Parathyroid adenoma (tissue), 2 donors: ENCODE data around the gene BDKRB2.

Experiments used
- H2AFZ ChIP-seq: fragments of 300-600 bp; sonication (generic); one replicate; pipeline ENCODE4 v1.7.0; 2017; ENCODE audit warnings: antibody characterized with exemption, mild to moderate bottlenecking
- H3K27ac ChIP-seq: fragments of 300-600 bp; sonication (generic); one replicate; pipeline ENCODE4 v1.7.0; 2017
- H3K27me3 ChIP-seq: fragments of 300-600 bp; sonication (generic); one replicate; pipeline ENCODE4 v1.7.0; 2017; ENCODE audit warnings: low read length; ENCODE audit not compliant: control insufficient read depth, insufficient read depth
- H3K36me3 ChIP-seq: fragments of 300-600 bp; sonication (generic); one replicate; pipeline ENCODE4 v1.7.0; 2017; ENCODE audit warnings: low read length; ENCODE audit not compliant: control insufficient read depth, insufficient read depth
- H3K4me1 ChIP-seq: fragments of 300-600 bp; sonication (generic); one replicate; pipeline ENCODE4 v1.7.0; 2017; ENCODE audit warnings: control low read depth
- H3K4me2 ChIP-seq: fragments of 300-600 bp; sonication (generic); one replicate; pipeline ENCODE4 v1.7.0; 2017; ENCODE audit warnings: low read length
- H3K4me3 ChIP-seq: fragments of 300-600 bp; sonication (generic); one replicate; pipeline ENCODE4 v1.7.0; 2017; ENCODE audit warnings: low read depth, low read length
- H3K79me2 ChIP-seq: fragments of 300-600 bp; sonication (generic); one replicate; pipeline ENCODE4 v1.7.0; 2017; ENCODE audit warnings: control low read depth
- H3K9ac ChIP-seq: fragments of 300-600 bp; sonication (generic); one replicate; pipeline ENCODE4 v1.7.0; 2017; ENCODE audit warnings: mild to moderate bottlenecking
- H3K9me3 ChIP-seq: fragments of 300-600 bp; sonication (generic); one replicate; pipeline ENCODE4 v1.7.0; 2017; ENCODE audit warnings: low read length; ENCODE audit not compliant: control insufficient read depth
- TF ChIP-seq, protein P1 (sequence below): fragments of 300-600 bp; sonication (generic); IDR thresholded peaks from one replicate; pipeline ENCODE4 v1.7.0; 2017; ENCODE audit warnings: antibody characterized with exemption, mild to moderate bottlenecking
- donor health status: primary hyperparathyroidism.

Gene BDKRB2

DNA sequence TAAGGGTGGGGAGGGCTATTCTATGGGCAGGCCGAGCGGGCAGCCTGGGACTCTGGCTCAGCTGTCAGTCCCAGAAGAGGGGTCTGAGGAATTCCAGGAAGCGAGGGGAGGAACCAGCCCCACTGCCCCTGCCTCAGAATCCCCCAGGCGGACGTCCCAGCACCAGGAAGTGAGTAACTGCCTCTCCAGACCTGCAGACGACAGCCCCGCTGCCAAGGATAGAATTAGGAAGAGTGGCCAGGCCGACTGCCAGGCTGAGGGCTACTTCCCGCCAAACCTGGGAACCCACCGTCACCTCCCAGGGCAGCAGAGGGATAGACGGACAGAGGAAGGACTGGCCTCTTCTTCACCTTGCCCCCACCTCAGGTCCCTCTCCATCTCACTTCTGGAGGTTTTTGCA, 6.7 kb upstream of the BDKRB2 start:
- H3K4me1 ChIP-seq: no peaks in the 10 kb centered on the region
- H3K9ac ChIP-seq: no peak overlapping the region
- peak overlapping the region; percentile 40 for H3K27ac ChIP-seq
- no peaks in the 10 kb centered on the region for H3K79me2 ChIP-seq
- no peak overlapping the region for H3K4me2 ChIP-seq
- H3K9me3 ChIP-seq: no peaks in the 10 kb centered on the region
- H3K36me3 ChIP-seq: no peaks in the 10 kb centered on the region
- no peak overlapping the region for H2AFZ ChIP-seq
- no peak overlapping the region for H3K4me3 ChIP-seq
- no peaks in the 10 kb centered on the region for H3K27me3 ChIP-seq
- TF ChIP-seq, protein P1, sequence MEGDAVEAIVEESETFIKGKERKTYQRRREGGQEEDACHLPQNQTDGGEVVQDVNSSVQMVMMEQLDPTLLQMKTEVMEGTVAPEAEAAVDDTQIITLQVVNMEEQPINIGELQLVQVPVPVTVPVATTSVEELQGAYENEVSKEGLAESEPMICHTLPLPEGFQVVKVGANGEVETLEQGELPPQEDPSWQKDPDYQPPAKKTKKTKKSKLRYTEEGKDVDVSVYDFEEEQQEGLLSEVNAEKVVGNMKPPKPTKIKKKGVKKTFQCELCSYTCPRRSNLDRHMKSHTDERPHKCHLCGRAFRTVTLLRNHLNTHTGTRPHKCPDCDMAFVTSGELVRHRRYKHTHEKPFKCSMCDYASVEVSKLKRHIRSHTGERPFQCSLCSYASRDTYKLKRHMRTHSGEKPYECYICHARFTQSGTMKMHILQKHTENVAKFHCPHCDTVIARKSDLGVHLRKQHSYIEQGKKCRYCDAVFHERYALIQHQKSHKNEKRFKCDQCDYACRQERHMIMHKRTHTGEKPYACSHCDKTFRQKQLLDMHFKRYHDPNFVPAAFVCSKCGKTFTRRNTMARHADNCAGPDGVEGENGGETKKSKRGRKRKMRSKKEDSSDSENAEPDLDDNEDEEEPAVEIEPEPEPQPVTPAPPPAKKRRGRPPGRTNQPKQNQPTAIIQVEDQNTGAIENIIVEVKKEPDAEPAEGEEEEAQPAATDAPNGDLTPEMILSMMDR: no peak

DNA sequence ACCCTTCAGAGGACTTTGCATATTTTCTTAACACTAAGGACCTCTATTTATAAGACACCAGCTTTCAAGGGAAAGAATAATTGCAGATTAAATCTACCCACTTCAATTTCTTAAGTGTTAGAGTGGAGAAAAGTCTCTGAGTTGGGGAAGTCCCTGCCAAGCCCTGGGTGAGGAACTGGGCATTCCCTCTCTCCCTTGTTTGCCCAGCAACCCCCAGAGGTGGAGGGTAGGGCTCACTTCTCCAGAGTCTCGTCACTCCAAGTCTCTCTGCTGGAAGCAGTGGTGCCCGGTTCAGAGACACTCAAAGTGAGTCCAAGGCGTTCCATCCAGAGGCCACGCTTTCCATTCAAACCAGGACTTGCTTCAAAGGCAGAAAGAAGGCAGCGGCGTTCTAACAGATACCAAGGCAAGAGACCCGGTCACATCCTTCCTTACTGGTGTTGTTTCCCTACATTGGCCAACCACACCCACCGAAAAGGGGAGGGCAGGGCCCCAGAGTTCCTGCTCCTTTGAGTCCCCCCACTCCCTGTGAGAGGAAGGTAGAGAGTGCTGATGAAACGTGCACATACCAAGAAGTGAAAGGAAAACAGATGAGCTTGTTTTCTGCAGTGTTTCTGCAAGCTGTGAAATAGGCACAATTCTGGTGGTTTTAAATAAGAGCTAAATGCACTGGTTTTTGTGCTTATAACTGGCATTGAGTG, 6.1 kb upstream of the BDKRB2 start:
- H3K79me2 ChIP-seq: no peaks in the 10 kb centered on the region
- no peaks in the 10 kb centered on the region for H3K27me3 ChIP-seq
- no peak overlapping the region for H2AFZ ChIP-seq
- no peaks in the 10 kb centered on the region for H3K9me3 ChIP-seq
- no peak overlapping the region for H3K4me3 ChIP-seq
- no peaks in the 10 kb centered on the region for H3K36me3 ChIP-seq
- TF ChIP-seq, protein P1: no peak
- no peak overlapping the region for H3K9ac ChIP-seq
- H3K4me2 ChIP-seq: no peak overlapping the region
- H3K4me1 ChIP-seq: no peaks in the 10 kb centered on the region
- H3K27ac ChIP-seq: peak overlapping the region; percentile 40

DNA sequence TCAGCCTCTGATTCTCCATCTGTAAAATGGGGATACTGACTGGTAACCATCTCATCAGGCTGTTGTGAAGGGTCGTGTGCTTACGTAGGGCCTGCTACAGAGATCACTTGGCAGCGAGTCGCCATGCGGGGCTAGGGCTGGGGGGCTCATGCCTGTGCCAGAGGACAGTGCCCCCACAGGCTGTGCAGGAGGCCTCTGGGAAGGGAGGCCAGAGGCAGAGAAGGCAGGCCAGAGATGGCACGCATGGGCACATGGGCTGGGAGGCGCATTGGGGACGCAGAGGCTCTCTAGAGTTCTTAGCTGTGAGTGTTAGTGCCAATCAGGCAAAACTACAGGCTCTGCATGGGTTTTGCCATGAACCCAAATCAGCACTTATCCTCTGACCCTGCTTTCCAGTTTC, 3.5 kb upstream of the BDKRB2 start:
- no peaks in the 10 kb centered on the region for H3K4me1 ChIP-seq
- H3K9ac ChIP-seq: no peak overlapping the region
- H3K4me2 ChIP-seq: no peak overlapping the region
- TF ChIP-seq, protein P1: no peak
- no peak overlapping the region for H3K4me3 ChIP-seq
- no peaks in the 10 kb centered on the region for H3K9me3 ChIP-seq
- H2AFZ ChIP-seq: no peak overlapping the region
- H3K36me3 ChIP-seq: no peaks in the 10 kb centered on the region
- no peaks in the 10 kb centered on the region for H3K27me3 ChIP-seq
- no peak overlapping the region for H3K27ac ChIP-seq
- no peaks in the 10 kb centered on the region for H3K79me2 ChIP-seq

DNA sequence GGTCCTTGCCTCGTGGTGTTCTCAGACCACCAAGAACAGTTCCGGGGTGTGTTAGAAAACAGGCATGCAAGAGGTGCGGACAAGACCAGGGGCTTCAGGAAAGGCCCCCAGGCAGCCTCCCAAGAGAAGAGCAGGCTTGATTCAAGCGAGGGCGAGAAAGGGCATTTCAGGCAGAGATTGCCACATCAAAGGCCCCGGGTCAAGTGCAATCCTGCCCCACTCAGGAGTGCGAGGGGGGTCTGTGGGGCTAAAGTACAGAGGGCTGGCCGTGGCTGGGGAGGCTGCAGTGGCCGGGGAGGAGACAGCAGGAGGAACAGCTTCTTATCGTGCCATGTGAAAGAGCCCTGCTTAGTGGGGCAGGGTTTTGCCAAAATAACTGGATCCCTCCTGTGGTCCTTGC, 2.7 kb upstream of the BDKRB2 start:
- TF ChIP-seq, protein P1: no peak
- no peak overlapping the region for H3K9ac ChIP-seq
- H3K27me3 ChIP-seq: no peaks in the 10 kb centered on the region

More for the DNA sequence above, 2.7 kb upstream of the BDKRB2 start:
- H3K4me3 ChIP-seq: no peak overlapping the region
- no peak overlapping the region for H3K27ac ChIP-seq
- H3K79me2 ChIP-seq: no peaks in the 10 kb centered on the region
- H3K9me3 ChIP-seq: no peaks in the 10 kb centered on the region
- no peak overlapping the region for H2AFZ ChIP-seq
- H3K4me2 ChIP-seq: no peak overlapping the region
- H3K4me1 ChIP-seq: no peaks in the 10 kb centered on the region
- no peaks in the 10 kb centered on the region for H3K36me3 ChIP-seq
